Measurements from ENCODE around the gene CHRM1.
"Not testable (repeated sequence)": the region's sequence is repeated elsewhere in the genome, so short reads cannot be mapped to it uniquely, and the experiment has no call there.

Gene CHRM1

DNA sequence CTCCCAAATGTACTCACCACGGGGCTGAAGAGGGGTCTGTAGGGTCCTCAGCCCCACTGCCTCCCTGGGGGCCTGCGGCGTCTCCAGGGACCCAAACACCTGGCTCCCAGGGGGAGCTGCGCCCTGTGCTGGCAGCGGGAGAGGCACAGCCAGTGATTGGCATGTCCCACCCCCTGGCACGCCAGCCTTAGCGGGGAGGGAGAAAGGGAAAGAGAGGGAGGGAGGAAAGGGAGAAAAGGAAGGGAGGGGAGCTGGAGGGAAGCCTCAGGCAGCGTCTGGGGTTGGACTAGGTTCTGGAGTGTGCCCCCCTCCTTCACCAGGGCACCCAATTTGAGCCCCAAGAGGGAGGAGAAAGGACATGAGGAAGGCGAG, at the start of gene CHRM1:
TSS of gene CHRM1 (minus strand) at position 163 of the 372 bp plus-strand sequence. CDS start 10,263 bp downstream, outside the sequence.
- DNase-seq (ENCODE audit: low read depth in 2 of 2): no peak

- no peak for DNase-seq (ENCODE audit: low read depth in 2 of 2)
Measured at GRCh38 chr11:62965574-62965973, 44.4 kb upstream of the CHRM1 start.

- DNase-seq (ENCODE audit: low read depth in 2 of 2): no peak
Measured at GRCh38 chr11:62962391-62962790, 41.2 kb upstream of the CHRM1 start.

DNA sequence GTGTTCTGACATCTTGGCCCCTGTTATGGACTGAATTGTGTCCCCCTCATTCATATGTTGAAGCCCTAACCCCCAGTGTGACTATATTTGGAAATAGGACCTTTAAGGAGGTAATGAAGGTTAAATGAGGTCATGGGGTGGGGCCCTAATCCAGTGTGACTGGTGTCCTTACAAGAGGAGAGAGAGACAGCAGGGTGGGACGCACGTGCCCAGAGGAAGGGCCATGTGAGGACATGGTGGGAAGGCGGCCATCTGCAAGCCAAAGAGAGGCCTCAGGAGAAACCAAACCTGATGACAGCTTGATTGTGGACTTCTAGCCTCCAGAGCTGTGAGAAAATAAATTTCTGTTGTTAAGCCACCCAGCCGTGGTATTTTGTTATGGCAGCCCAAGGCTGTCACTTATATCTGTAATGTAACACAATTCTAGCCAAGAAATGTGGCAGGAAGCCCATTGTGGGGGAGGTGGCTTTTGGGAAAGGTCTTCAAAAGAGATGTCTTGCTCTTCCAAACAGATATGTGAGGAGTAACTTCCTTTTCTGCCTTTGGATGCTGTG, 39.9 kb upstream of the CHRM1 start:
- DNase-seq (ENCODE audit: low read depth in 2 of 2): no peak

DNA sequence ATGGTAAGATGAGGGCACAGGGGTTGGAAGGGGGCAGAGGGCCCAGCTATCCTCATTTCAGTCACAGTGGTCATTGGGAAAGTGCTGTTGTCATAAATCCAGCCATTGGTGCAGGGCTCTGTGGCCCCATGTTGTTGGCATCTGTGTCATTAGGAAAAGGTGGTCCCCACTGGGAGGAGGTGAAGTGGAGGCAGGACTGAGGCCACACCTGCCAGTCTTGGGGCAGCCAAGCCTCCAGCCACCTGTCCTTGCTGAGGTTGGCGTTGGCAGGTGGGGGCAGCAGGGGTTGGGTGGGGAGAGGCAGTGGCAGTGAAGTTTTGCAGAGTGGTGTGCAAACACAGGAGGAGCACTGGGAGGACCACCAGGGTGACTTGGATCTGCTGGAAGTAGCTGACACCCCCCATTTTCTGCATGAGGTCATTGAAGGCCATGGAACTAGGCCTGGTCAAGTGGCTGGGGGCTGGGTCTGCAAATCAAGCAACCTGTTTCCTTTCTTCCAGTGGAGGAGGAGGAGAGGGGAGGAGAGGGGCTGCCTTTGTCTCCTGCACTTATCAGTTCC, 38.3 kb upstream of the CHRM1 start:
- DNase-seq (ENCODE audit: low read depth in 2 of 2): no peak

GRCh38 chr11:62958547-62959421, 37.6 kb upstream of the CHRM1 start:
- no peak for DNase-seq (ENCODE audit: low read depth in 2 of 2)

- DNase-seq (ENCODE audit: low read depth in 2 of 2): no peak
Measured at GRCh38 chr11:62957147-62957546, 36.0 kb upstream of the CHRM1 start.

GRCh38 chr11:62954478-62954877, 33.3 kb upstream of the CHRM1 start:
- DNase-seq (ENCODE audit: low read depth in 2 of 2): no peak

DNA sequence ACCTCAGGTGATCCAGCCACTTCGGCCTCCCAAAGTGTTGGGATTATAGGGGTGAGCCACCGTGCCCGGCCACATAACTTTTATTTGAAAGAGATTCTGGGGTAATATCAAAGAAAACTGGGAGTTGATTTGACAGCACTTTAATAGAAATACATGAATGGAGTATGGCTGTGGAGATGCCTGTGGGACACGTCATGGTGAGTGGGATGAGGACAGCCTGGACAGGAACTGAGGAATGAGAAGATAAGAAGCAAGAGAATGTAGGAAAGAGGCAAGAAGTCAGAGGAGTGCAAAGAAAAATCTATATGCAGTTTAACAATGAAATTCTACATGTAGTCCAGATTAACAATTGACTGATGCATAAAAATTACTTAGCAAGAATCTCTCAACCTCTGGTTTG, 32.6 kb upstream of the CHRM1 start:
- DNase-seq (ENCODE audit: low read depth in 2 of 2): no peak

- DNase-seq (ENCODE audit: low read depth in 2 of 2): no peak
Measured at GRCh38 chr11:62948765-62949320, 27.7 kb upstream of the CHRM1 start.

DNA sequence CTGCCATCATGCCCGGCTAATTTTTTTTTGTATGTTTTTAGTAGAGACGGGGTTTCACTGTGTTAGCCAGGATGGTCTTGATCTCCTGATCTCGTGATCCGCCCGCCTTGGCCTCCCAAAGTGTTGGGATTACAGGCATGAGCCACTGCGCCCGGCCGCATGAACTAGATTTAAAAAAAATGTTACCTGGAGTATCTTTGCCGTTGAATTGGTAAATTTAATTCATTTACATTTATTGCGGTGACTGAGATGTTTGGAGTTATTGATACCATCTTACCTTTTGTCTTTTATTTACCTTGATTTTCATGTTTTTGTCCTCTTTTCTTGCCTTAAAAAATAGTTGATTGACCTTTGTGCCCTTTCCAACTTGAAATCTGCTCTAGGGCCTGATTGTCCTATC, 24.4 kb upstream of the CHRM1 start:
- not testable (repeated sequence) for DNase-seq (ENCODE audit: low read depth in 2 of 2)

GRCh38 chr11:62937528-62937927, 16.4 kb upstream of the CHRM1 start:
- not testable (repeated sequence) for DNase-seq (ENCODE audit: low read depth in 2 of 2)

- DNase-seq (ENCODE audit: low read depth in 2 of 2): no peak
Measured at GRCh38 chr11:62934496-62934785, 13.3 kb upstream of the CHRM1 start.

DNA sequence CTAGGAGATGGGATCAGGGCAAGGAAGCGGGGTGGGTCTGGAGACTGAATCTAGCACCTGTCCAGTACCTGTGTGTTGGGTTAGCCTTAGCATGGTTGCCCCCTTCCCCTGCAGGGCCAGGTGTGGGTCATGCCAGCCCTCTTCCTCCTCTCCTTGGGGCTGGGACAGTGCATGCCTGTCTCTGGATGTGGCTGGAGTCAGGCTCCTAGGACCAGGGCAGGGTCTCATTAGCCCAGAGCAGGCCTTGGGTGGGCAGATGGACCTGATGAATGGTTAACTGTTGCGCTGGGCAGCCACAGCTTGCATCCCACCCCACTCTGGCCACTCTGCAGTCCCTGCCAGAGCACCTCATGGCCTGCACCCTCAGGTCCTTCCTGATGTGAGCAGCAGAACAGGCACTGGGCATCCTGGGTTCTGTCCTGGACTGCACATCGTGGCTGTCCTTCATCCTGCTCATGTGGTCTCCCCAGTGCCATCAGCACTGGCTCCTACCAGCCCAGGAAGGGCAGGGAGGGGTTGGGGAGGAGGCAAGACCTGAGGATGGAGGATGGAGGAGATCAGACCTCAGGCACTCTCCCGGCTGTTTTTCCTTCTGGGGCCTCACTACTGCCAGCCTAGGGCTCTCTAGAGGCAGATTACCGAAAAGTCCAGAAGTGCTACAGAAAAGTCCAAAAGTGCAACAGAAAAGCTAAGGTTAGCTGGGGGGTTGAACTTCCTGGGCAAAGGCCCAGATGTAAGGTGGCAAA, 12.8 kb upstream of the CHRM1 start:
- DNase-seq (ENCODE audit: low read depth in 2 of 2): no peak

DNA sequence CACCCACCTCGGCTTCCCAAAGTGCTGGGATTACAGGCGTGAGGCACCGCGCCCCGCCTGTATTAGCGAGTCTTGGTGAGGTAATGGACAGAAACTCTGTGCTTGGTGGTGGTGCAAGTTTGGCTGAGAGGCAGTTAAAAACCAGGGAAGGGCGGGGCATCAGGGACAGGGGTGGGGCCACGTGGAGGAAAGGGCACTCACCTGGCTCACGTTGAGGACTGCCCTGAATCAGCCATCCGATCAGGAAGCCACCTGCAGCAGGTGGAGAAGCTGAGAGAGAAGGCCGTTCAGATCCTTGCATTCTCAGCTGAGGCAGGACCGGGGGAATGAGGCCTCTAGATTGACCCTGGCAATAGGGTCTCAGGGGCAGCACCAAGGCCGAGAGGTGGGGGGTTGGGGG, 12.1 kb upstream of the CHRM1 start:
- DNase-seq (ENCODE audit: low read depth in 2 of 2): no peak

DNA sequence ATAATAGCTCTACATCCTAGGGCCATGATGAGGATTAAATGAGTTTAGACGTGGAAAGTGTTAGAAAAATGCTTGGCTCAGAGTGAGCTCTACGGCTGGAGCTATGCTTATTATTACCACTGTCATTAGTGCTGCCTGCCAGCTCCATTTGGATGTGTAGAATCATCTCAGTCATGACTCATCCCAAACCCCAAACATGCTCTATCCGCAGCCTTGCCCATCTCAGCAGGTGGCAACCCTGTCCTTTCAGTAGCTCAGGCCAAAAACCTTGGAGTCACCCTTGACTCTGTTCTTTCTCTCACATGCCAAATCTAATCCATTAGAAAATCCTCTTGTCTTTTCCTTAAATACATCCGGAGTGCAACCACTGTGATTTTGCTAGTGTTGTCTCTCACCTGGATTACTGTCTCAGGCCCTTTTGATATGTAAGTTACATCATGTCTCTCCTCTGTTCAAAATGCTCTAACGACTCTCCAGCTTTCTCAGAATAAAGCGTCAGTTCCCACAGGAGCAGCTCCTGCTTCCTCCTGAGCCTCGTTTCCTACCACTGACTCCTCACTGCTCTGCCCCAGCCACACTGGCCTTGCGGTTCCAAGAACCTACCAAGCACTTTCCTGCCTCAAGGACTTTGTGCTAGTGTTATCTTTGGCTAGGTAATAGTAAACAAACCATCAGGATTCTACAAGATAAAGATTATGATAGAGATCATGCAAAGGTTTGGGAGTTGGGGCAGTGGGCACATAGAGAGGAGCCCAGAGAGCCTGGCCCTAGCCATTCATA, 10.5 kb upstream of the CHRM1 start:
- DNase-seq (ENCODE audit: low read depth in 2 of 2): no peak

- no peak for DNase-seq (ENCODE audit: low read depth in 2 of 2)
Measured at GRCh38 chr11:62930666-62931065, 9.5 kb upstream of the CHRM1 start.

- no peak for DNase-seq (ENCODE audit: low read depth in 2 of 2)
Measured at GRCh38 chr11:62930157-62930556, 9.0 kb upstream of the CHRM1 start.

GRCh38 chr11:62928011-62928410, 6.8 kb upstream of the CHRM1 start:
- no peak for DNase-seq (ENCODE audit: low read depth in 2 of 2)

- no peak for DNase-seq (ENCODE audit: low read depth in 2 of 2)
Measured at GRCh38 chr11:62926680-62927455, 5.7 kb upstream of the CHRM1 start.

All from stimulated activated CD8-positive, alpha-beta memory T cell treated with anti-CD3 and anti-CD28 coated beads, Interleukin-2, amount 100 ng/mL, for 1 hour (primary cell).